A549 (cell line): ENCODE results near the gene TATDN3. TPM values are rescaled to one million over a fixed set of nuclear protein-coding genes. Genes with fewer than 3 reads are reported as not detected.

Experiments
- ATAC-seq, 2 experiments: fragments of 200-7000 bp in 1 of 2; fragments of >200 bp in 1 of 2; cut with Nextera tagmentation in 1 of 2; cut with Tn5 transposase in 1 of 2; 3 replicates each; pipeline versions ENCODE4 v1.8.0 to v1.9.1; 2018 to 2020; ENCODE audit warnings: mild to moderate bottlenecking in 1 of 2, moderate library complexity in 1 of 2
- CTCF ChIA-PET: fragments of 300-600 bp; sonication (Branson Sonifier 250); formaldehyde crosslinking; extraction: SDS; loops from one replicate; lab custom pipeline; 2021; ENCODE audit warnings: antibody characterized with exemption, inconsistent platforms; lab: Yijun Ruan, JAX
- POLR2A ChIA-PET: fragments of 350-600 bp; formaldehyde crosslinking; extraction: SDS; loops from one replicate; lab custom pipeline; 2021; ENCODE audit warnings: antibody characterized with exemption, inconsistent platforms; lab: Yijun Ruan, JAX
- DNase-seq, 2 experiments: peaks; one replicate each; pipeline versions ENCODE4 v3.0.0 to v3.0.0-alpha.2; 2011 to 2016; ENCODE audit warnings: low read depth in 1 of 2, low spot score in 1 of 2
- FAIRE-seq: peaks from 2 replicates; lab custom pipeline; 2011; peaks lifted over from hg19 to GRCh38; lab: Jason Lieb, UNC
- H3K27ac ChIP-seq, 2 experiments: fragments of >200 bp; sonication (Bioruptor Twin); formaldehyde crosslinking; 3 replicates each; pipeline ENCODE4 v1.5.1; 2016 to 2017
- H3K4me1 ChIP-seq: fragments of >200 bp; sonication (Bioruptor Twin); formaldehyde crosslinking; 3 replicates; pipeline ENCODE4 v1.6.1; 2016
- H3K4me2 ChIP-seq: fragments of >200 bp; sonication (Bioruptor Twin); formaldehyde crosslinking; 3 replicates; pipeline ENCODE4 v1.6.1; 2016
- H3K4me3 ChIP-seq: fragments of >200 bp; sonication (Bioruptor Twin); formaldehyde crosslinking; 3 replicates; pipeline ENCODE4 v1.5.1; 2016
- H3K9me3 ChIP-seq: fragments of >200 bp; sonication (Bioruptor Twin); formaldehyde crosslinking; 3 replicates; pipeline ENCODE4 v1.6.1; 2016
- BCL3 ChIP-seq: fragments of >200 bp; sonication (Bioruptor Twin); formaldehyde crosslinking; IDR thresholded peaks from 3 replicates; pipeline ENCODE4 v1.6.1; 2016
- BHLHE40 ChIP-seq: IDR thresholded peaks from 2 replicates; pipeline ENCODE4 v1.6.1; 2012; ENCODE audit warnings: low read depth, low read length, inconsistent platforms
- CBX8 ChIP-seq: fragments of 200-600 bp; sonication (generic); IDR thresholded peaks from 2 replicates; pipeline ENCODE4 v1.6.1; 2016
- CHD2 ChIP-seq: fragments of 150-350 bp; IDR thresholded peaks from 2 replicates; pipeline ENCODE4 v1.6.1; 2014; ENCODE audit warnings: low read length; ENCODE audit not compliant: partially characterized antibody
- CHD4 ChIP-seq: fragments of 200-600 bp; sonication (generic); IDR thresholded peaks from 2 replicates; pipeline ENCODE4 v1.6.1; 2016; ENCODE audit warnings: antibody characterized with exemption, mild to moderate bottlenecking, borderline replicate concordance
- FOXS1 ChIP-seq: fragments of 250-450 bp; sonication (Bioruptor Pico); IDR thresholded peaks from 2 replicates; pipeline ENCODE4 v1.5.0; 2020; ENCODE audit warnings: mild to moderate bottlenecking, moderate library complexity
- HMGXB4 ChIP-seq: fragments of 250-450 bp; sonication (Bioruptor Pico); IDR thresholded peaks from 2 replicates; pipeline ENCODE4 v1.5.0; 2021; ENCODE audit warnings: mild to moderate bottlenecking, moderate library complexity, borderline replicate concordance
- HOXA7 ChIP-seq: fragments of 250-450 bp; sonication (Bioruptor Pico); IDR thresholded peaks from 2 replicates; pipeline ENCODE4 v1.5.0; 2020; ENCODE audit warnings: mild to moderate bottlenecking, moderate library complexity
- JUN ChIP-seq, 2 experiments: fragments of >200 bp; sonication (Bioruptor Twin); formaldehyde crosslinking; IDR thresholded peaks; 2 replicates in 1 of 2; 3 replicates in 1 of 2; pipeline ENCODE4 v1.6.1; 2016 to 2017
- KDM1A ChIP-seq: fragments of 200-600 bp; sonication (generic); IDR thresholded peaks from 2 replicates; pipeline ENCODE4 v1.6.1; 2016; ENCODE audit warnings: low read depth, mild to moderate bottlenecking
- MAFK ChIP-seq: fragments of 450-650 bp; IDR thresholded peaks from 2 replicates; pipeline ENCODE4 v1.6.1; 2014; ENCODE audit not compliant: partially characterized antibody
- NR3C1 ChIP-seq: fragments of >200 bp; sonication (Bioruptor Twin); formaldehyde crosslinking; IDR thresholded peaks from 3 replicates; pipeline ENCODE4 v1.6.1; 2017
- PHF8 ChIP-seq: fragments of 200-600 bp; sonication (generic); IDR thresholded peaks from 2 replicates; pipeline ENCODE4 v1.6.1; 2016; ENCODE audit warnings: low read depth, mild to moderate bottlenecking, antibody characterized with exemption, moderate library complexity, borderline replicate concordance
- RAD21 ChIP-seq, 2 experiments: fragments of >200 bp in 1 of 2; sonication (Bioruptor Twin) in 1 of 2; formaldehyde crosslinking in 1 of 2; IDR thresholded peaks in 1 of 2; conservative IDR thresholded peaks in 1 of 2; 2 replicates in 1 of 2; 3 replicates in 1 of 2; pipeline ENCODE4 v1.6.1; 2012 to 2018; ENCODE audit warnings: inconsistent platforms in 1 of 2
- RARB ChIP-seq: fragments of 250-450 bp; sonication (Bioruptor Pico); IDR thresholded peaks from 2 replicates; pipeline ENCODE4 v1.8.0; 2021; ENCODE audit warnings: mild to moderate bottlenecking, moderate library complexity
- SREBF2 ChIP-seq: fragments of 450-650 bp; IDR thresholded peaks from 2 replicates; pipeline ENCODE4 v1.6.1; 2014; ENCODE audit warnings: mild to moderate bottlenecking, moderate library complexity
- WGBS: methylation state at CpG from one replicate; pipeline ENCODE4 v1.1.6; 2017; ENCODE audit errors: missing lambda C conversion rate; 5-methylcytosine and 5-hydroxymethylcytosine counted together
- polyA plus RNA-seq, 4 experiments: library from polyadenylated mRNA; depleted of rRNA in 3 of 4; stranded (reverse); fragments of >200 nt; fragmentation: RNase III in 1 of 4; extraction: RNeasy Plus Mini Kit Qiagen cat#74134 plus additional on column Dnase treatment in 1 of 4; gene quantifications; 2 replicates in 3 of 4; 3 replicates in 1 of 4; pipeline ENCODE4 v1.2.3, GENCODE V29; 2011 to 2017
- TF ChIP-seq, protein P1 (sequence below): IDR thresholded peaks from 2 replicates; pipeline ENCODE4 v1.6.1; 2012; ENCODE audit warnings: low read depth, borderline replicate concordance
- TF ChIP-seq, protein P2 (sequence below): fragments of 150-350 bp; IDR thresholded peaks from 2 replicates; pipeline ENCODE4 v1.6.1; 2014; ENCODE audit warnings: low read depth, mild to moderate bottlenecking, low read length
- TF ChIP-seq, protein P3 (sequence below): fragments of 200-600 bp; sonication (generic); IDR thresholded peaks from 2 replicates; pipeline ENCODE4 v1.6.1; 2016; ENCODE audit warnings: antibody characterized with exemption, mild to moderate bottlenecking, moderate library complexity
- TF ChIP-seq, protein P4 (sequence below): fragments of 250-450 bp; sonication (Bioruptor Pico); IDR thresholded peaks from 2 replicates; pipeline ENCODE4 v1.5.0; 2020; ENCODE audit warnings: low read depth, mild to moderate bottlenecking, moderate library complexity

TATDN3 gene
- polyA plus RNA-seq, 2 of the 4 experiments (the other 2 are of a cell fraction) = 11.1 to 22.6 TPM

DNA sequence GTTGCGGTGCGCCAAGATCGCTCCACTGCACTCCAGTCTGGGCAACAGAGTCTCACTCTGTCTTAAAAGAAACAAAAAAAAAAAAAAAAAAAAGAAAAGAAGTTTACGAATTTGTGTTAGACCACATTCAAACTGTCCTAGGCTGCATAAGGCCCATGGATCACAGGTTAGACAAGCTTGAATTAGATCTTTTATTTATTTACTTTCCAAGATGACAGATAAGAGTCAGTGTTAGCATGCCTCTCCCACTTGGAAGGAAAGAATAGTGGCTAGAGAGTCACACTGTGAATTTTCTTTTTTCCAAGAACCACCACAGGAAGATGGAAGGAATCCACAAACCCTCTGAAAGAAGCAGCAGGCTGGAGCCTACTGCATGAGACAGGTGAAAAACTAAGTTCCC, 29.5 kb upstream of the TATDN3 start:
- no peak for ATAC-seq
- CTCF ChIA-PET = interaction anchor here (0.7 to 1.8 kb wide), 8 partner anchors 8 to 1462 kb away, joined by 3 to 7 read pairs (median 4); no protein-coding TSS in a partner anchor

More for the DNA sequence above, 29.5 kb upstream of the TATDN3 start:
- POLR2A ChIA-PET = no interaction called here
- DNase-seq (no peak), FAIRE-seq (no peak)
- no peak overlapping the region for H3K27ac ChIP-seq
- no peak overlapping the region for H3K4me3 ChIP-seq
- H3K4me1 ChIP-seq = 0 out of 3 replicates have a peak, but pooled peaks cover 3% of the 10 kb centered on the region
- no peaks in the 10 kb centered on the region for H3K9me3 ChIP-seq
- TF ChIP-seq RAD21 (conservative IDR thresholded peaks at IDR 0.05 in 1 of 2, IDR thresholded peaks at IDR 0.05 in 1 of 2) (no peak), KDM1A (no peak), JUN (IDR thresholded peaks at IDR 0.05) (no peak), CBX8 (no peak), PHF8 (no peak), MAFK (no peak), BHLHE40 (no peak), CHD2 (no peak), CHD4 (no peak), BCL3 (no peak), FOXS1 (CRISPR knock-in tag) (no peak), NR3C1 (no peak), RARB (CRISPR knock-in tag) (no peak), HMGXB4 (CRISPR knock-in tag) (no peak), HOXA7 (no peak), SREBF2 (no peak)
- TF ChIP-seq, protein P1, sequence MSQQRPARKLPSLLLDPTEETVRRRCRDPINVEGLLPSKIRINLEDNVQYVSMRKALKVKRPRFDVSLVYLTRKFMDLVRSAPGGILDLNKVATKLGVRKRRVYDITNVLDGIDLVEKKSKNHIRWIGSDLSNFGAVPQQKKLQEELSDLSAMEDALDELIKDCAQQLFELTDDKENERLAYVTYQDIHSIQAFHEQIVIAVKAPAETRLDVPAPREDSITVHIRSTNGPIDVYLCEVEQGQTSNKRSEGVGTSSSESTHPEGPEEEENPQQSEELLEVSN = no peak
- TF ChIP-seq, protein P2, sequence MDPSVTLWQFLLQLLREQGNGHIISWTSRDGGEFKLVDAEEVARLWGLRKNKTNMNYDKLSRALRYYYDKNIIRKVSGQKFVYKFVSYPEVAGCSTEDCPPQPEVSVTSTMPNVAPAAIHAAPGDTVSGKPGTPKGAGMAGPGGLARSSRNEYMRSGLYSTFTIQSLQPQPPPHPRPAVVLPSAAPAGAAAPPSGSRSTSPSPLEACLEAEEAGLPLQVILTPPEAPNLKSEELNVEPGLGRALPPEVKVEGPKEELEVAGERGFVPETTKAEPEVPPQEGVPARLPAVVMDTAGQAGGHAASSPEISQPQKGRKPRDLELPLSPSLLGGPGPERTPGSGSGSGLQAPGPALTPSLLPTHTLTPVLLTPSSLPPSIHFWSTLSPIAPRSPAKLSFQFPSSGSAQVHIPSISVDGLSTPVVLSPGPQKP = no peak
- TF ChIP-seq, protein P3, sequence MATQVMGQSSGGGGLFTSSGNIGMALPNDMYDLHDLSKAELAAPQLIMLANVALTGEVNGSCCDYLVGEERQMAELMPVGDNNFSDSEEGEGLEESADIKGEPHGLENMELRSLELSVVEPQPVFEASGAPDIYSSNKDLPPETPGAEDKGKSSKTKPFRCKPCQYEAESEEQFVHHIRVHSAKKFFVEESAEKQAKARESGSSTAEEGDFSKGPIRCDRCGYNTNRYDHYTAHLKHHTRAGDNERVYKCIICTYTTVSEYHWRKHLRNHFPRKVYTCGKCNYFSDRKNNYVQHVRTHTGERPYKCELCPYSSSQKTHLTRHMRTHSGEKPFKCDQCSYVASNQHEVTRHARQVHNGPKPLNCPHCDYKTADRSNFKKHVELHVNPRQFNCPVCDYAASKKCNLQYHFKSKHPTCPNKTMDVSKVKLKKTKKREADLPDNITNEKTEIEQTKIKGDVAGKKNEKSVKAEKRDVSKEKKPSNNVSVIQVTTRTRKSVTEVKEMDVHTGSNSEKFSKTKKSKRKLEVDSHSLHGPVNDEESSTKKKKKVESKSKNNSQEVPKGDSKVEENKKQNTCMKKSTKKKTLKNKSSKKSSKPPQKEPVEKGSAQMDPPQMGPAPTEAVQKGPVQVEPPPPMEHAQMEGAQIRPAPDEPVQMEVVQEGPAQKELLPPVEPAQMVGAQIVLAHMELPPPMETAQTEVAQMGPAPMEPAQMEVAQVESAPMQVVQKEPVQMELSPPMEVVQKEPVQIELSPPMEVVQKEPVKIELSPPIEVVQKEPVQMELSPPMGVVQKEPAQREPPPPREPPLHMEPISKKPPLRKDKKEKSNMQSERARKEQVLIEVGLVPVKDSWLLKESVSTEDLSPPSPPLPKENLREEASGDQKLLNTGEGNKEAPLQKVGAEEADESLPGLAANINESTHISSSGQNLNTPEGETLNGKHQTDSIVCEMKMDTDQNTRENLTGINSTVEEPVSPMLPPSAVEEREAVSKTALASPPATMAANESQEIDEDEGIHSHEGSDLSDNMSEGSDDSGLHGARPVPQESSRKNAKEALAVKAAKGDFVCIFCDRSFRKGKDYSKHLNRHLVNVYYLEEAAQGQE = no peak
- TF ChIP-seq, protein P4, sequence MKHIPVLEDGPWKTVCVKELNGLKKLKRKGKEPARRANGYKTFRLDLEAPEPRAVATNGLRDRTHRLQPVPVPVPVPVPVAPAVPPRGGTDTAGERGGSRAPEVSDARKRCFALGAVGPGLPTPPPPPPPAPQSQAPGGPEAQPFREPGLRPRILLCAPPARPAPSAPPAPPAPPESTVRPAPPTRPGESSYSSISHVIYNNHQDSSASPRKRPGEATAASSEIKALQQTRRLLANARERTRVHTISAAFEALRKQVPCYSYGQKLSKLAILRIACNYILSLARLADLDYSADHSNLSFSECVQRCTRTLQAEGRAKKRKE (CRISPR knock-in tag) = no peak
- H3K4me2 ChIP-seq = no peak overlapping the region
- 95% methylated on average over 4 of the region's 4 CpGs for WGBS
